Diencephalon (tissue), 1 donor: ENCODE results near the gene BNIP3. TPM values are rescaled to one million over a fixed set of nuclear protein-coding genes. Genes with fewer than 3 reads are reported as not detected.

Experiments used
- total RNA-seq: library from RNA; depleted of rRNA; stranded (reverse); fragments of >200 nt; gene quantifications from one replicate; pipeline ENCODE4 v1.2.3, GENCODE V29; 2014

BNIP3 gene, protein sequence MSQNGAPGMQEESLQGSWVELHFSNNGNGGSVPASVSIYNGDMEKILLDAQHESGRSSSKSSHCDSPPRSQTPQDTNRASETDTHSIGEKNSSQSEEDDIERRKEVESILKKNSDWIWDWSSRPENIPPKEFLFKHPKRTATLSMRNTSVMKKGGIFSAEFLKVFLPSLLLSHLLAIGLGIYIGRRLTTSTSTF
- 44.8 TPM for total RNA-seq

GRCh38 chr10:131981429-131982184, at the start of gene BNIP3:
TSS of gene BNIP3 (minus strand) at chr10:131981923. CDS start at chr10:131981806, 117 bp downstream.

Other genes starting within 250 kb of the BNIP3 start
- gene PPP2R2D, start 80.9 kb downstream of the BNIP3 start, total RNA-seq: 62.3 TPM
- gene JAKMIP3, start 84.0 kb upstream of the BNIP3 start, total RNA-seq: 7.6 TPM
- gene DPYSL4, start 205.0 kb upstream of the BNIP3 start, total RNA-seq: 50.3 TPM